GM18858 (cell line): ENCODE data around the gene P3H4.

Experiments used
- ATAC-seq: cut with Tn5 transposase; IDR thresholded peaks from one replicate; pipeline ENCODE4 v1.9.1; 2021; ENCODE audit not compliant: unreplicated experiment

The P3H4 gene

GRCh38 chr17:41772586-41773189 is 39.1 kb downstream of the P3H4 start:
- ATAC-seq = no peak

GRCh38 chr17:41772218-41772585 is 39.5 kb downstream of the P3H4 start:
- no peak for ATAC-seq

- no peak for ATAC-seq
Observed at GRCh38 chr17:41771389-41772206, 40.2 kb downstream of the P3H4 start.

- no peak for ATAC-seq
Observed at GRCh38 chr17:41769985-41770384, 41.8 kb downstream of the P3H4 start.

- no peak for ATAC-seq
Observed at GRCh38 chr17:41769346-41769862, 42.3 kb downstream of the P3H4 start.

GRCh38 chr17:41768682-41769288 is 43.0 kb downstream of the P3H4 start:
- no peak for ATAC-seq

- no peak for ATAC-seq
Observed at GRCh38 chr17:41767324-41768042, 44.3 kb downstream of the P3H4 start.

GRCh38 chr17:41766135-41766534 is 45.6 kb downstream of the P3H4 start:
- no peak for ATAC-seq

- ATAC-seq = no peak
Observed at GRCh38 chr17:41763327-41763726, 48.4 kb downstream of the P3H4 start.

- no peak for ATAC-seq
Observed at GRCh38 chr17:41762841-41763240, 48.9 kb downstream of the P3H4 start.

GRCh38 chr17:41762391-41762790 is 49.4 kb downstream of the P3H4 start:
- no peak for ATAC-seq

GRCh38 chr17:41760878-41761277 is 50.9 kb downstream of the P3H4 start:
- no peak for ATAC-seq

GRCh38 chr17:41758601-41759000 is 53.1 kb downstream of the P3H4 start:
- no peak for ATAC-seq

GRCh38 chr17:41754066-41754465 is 57.7 kb downstream of the P3H4 start:
- ATAC-seq = no peak
